GM12878 (cell line): ENCODE data around the gene FAM163B. TPM values are rescaled to one million over a fixed set of nuclear protein-coding genes. Genes with fewer than 3 reads are reported as not detected.

Source experiments
- ATAC-seq: fragments of 200-7000 bp; cut with Tn5 transposase; 3 replicates; pipeline ENCODE4 v1.9.1; 2020; ENCODE audit warnings: mild to moderate bottlenecking, moderate library complexity
- BruUV-seq: library from RNA; stranded (reverse); fragments of 400-500 nt; replicated peaks from 2 replicates; lab custom pipeline; 2021; lab: Mats Ljungman, UMichigan
- CTCF ChIA-PET: fragments of 300-600 bp; sonication (Branson Sonifier 250); formaldehyde crosslinking; extraction: SDS; loops from one replicate; lab custom pipeline; 2021; ENCODE audit warnings: inconsistent platforms; lab: Yijun Ruan, JAX
- POLR2A ChIA-PET: fragments of 350-600 bp; formaldehyde crosslinking; extraction: SDS; loops from one replicate; lab custom pipeline; 2021; ENCODE audit warnings: inconsistent platforms; lab: Charles Lee
- RAD21 ChIA-PET: fragments of 300-600 bp; sonication (Branson Sonifier 250); formaldehyde crosslinking; loops from one replicate; lab custom pipeline; 2023; ENCODE audit warnings: antibody characterized with exemption; ENCODE audit not compliant: unreplicated experiment; lab: Charles Lee
- SMC1A ChIA-PET: fragments of 300-600 bp; sonication (Branson Sonifier 250); formaldehyde crosslinking; loops from one replicate; lab custom pipeline; 2023; ENCODE audit not compliant: unreplicated experiment, uncharacterized antibody; lab: Charles Lee
- DNase-seq: peaks from one replicate; pipeline ENCODE4 v3.0.0-alpha.2; 2011; ENCODE audit warnings: low read depth, low spot score
- FAIRE-seq: peaks from 3 replicates; lab custom pipeline; 2011; peaks lifted over from hg19 to GRCh38; lab: Jason Lieb, UNC
- H2AFZ ChIP-seq: 2 replicates; pipeline ENCODE4 v1.6.0; 2011; ENCODE audit warnings: low read depth, low read length, control low read depth; ENCODE audit not compliant: control insufficient read depth
- H3K27ac ChIP-seq: 2 replicates; pipeline ENCODE4 v1.5.1; 2011; ENCODE audit warnings: control low read depth; ENCODE audit not compliant: control insufficient read depth, insufficient read depth
- H3K27me3 ChIP-seq, 2 experiments: replicated peaks in 1 of 2; 2 replicates each; pipeline versions ENCODE4 v1.6.0 to v1.6.1; 2011; ENCODE audit warnings: low read length in 1 of 2; ENCODE audit not compliant: control insufficient read depth in 2 of 2, insufficient read depth in 2 of 2
- H3K36me3 ChIP-seq, 2 experiments: 2 replicates each; pipeline ENCODE4 v1.5.1; 2011; ENCODE audit warnings: low read length in 1 of 2; ENCODE audit not compliant: control insufficient read depth in 2 of 2, insufficient read depth in 2 of 2
- H3K4me1 ChIP-seq: 2 replicates; pipeline ENCODE4 v1.6.1; 2011; ENCODE audit warnings: mild to moderate bottlenecking, low read length, moderate library complexity, mixed read lengths; ENCODE audit not compliant: control insufficient read depth, insufficient read depth
- H3K4me2 ChIP-seq: 2 replicates; pipeline ENCODE4 v1.6.0; 2011; ENCODE audit warnings: control low read depth; ENCODE audit not compliant: control insufficient read depth, insufficient read depth
- H3K4me3 ChIP-seq: fragments of 200-600 bp; sonication (generic); 2 replicates; pipeline ENCODE4 v1.5.1; 2016
- H3K79me2 ChIP-seq: 2 replicates; pipeline ENCODE4 v1.6.0; 2011; ENCODE audit warnings: low read length; ENCODE audit not compliant: control insufficient read depth, insufficient read depth
- H3K9ac ChIP-seq: 2 replicates; pipeline ENCODE4 v1.8.0; 2011; ENCODE audit warnings: low read length, control low read depth, mixed read lengths; ENCODE audit not compliant: control insufficient read depth, insufficient read depth
- H3K9me3 ChIP-seq: replicated peaks from 3 replicates; pipeline ENCODE4 v1.5.1; 2011; ENCODE audit warnings: mild to moderate bottlenecking, low read length; ENCODE audit not compliant: control insufficient read depth, insufficient read depth
- H4K20me1 ChIP-seq: 2 replicates; pipeline ENCODE4 v1.6.0; 2011; ENCODE audit not compliant: control insufficient read depth, insufficient read depth
- ATF3 ChIP-seq: IDR thresholded peaks from 2 replicates; pipeline ENCODE4 v1.6.1; 2011; ENCODE audit warnings: low read depth, mild to moderate bottlenecking, low read length, moderate library complexity, borderline replicate concordance; ENCODE audit errors: extremely low read depth
- ATF7 ChIP-seq: fragments of 450-650 bp; IDR thresholded peaks from 2 replicates; pipeline ENCODE4 v1.6.1; 2016; ENCODE audit warnings: low read depth, mild to moderate bottlenecking
- BRCA1 ChIP-seq: IDR thresholded peaks from 2 replicates; pipeline ENCODE4 v1.6.1; 2011; ENCODE audit warnings: low read depth, low read length, improper control_type of control experiment
- CBX5 ChIP-seq: sonication (generic); IDR thresholded peaks from 2 replicates; pipeline ENCODE4 v1.6.1; 2016; ENCODE audit warnings: low read depth, moderate library complexity, mild to moderate bottlenecking, inconsistent platforms
- CTCF ChIP-seq, 3 experiments: IDR thresholded peaks in 2 of 3; conservative IDR thresholded peaks in 1 of 3; 2 replicates each; pipeline ENCODE4 v1.5.1; 2011; ENCODE audit warnings: low read depth in 3 of 3, low read length in 3 of 3, mild to moderate bottlenecking in 3 of 3, control low read depth in 2 of 3, moderate library complexity in 2 of 3, inconsistent platforms in 1 of 3, mixed read lengths in 1 of 3; ENCODE audit not compliant: control insufficient read depth in 2 of 3, insufficient read depth in 1 of 3; ENCODE audit errors: extremely low read depth in 1 of 3
- CUX1 ChIP-seq: IDR thresholded peaks from 2 replicates; pipeline ENCODE4 v1.6.1; 2012; ENCODE audit warnings: improper control_type of control experiment, low read depth, low read length; ENCODE audit not compliant: insufficient replicate concordance
- ESRRA ChIP-seq: IDR thresholded peaks from 2 replicates; pipeline ENCODE4 v1.6.1; 2012; ENCODE audit warnings: mild to moderate bottlenecking, low read length, improper control_type of control experiment
- LARP7 ChIP-seq: fragments of 450-650 bp; IDR thresholded peaks from 2 replicates; pipeline ENCODE4 v1.6.1; 2017; ENCODE audit warnings: mild to moderate bottlenecking
- MTA3 ChIP-seq: IDR thresholded peaks from 2 replicates; pipeline ENCODE4 v1.6.1; 2012; ENCODE audit warnings: low read length, inconsistent platforms, borderline replicate concordance
- NFYA ChIP-seq: IDR thresholded peaks from 2 replicates; pipeline ENCODE4 v1.6.1; 2011; ENCODE audit warnings: low read depth, mild to moderate bottlenecking, low read length, improper control_type of control experiment, borderline replicate concordance
- NR2F1 ChIP-seq: fragments of 450-650 bp; conservative IDR thresholded peaks from 2 replicates; pipeline ENCODE4 v1.6.1; 2017; ENCODE audit warnings: mild to moderate bottlenecking
- RB1 ChIP-seq: fragments of 450-650 bp; formaldehyde crosslinking; IDR thresholded peaks from 2 replicates; pipeline ENCODE4 v1.6.1; 2017; ENCODE audit warnings: mild to moderate bottlenecking, borderline replicate concordance
- RBBP5 ChIP-seq: fragments of 200-600 bp; sonication (generic); conservative IDR thresholded peaks from 2 replicates; pipeline ENCODE4 v1.6.1; 2016
- RCOR1 ChIP-seq: conservative IDR thresholded peaks from 2 replicates; pipeline ENCODE4 v1.6.1; 2012; ENCODE audit warnings: low read depth, low read length, improper control_type of control experiment
- SMARCA5 ChIP-seq: fragments of 450-650 bp; IDR thresholded peaks from 2 replicates; pipeline ENCODE4 v1.6.1; 2017; ENCODE audit warnings: mild to moderate bottlenecking
- STAT3 ChIP-seq: IDR thresholded peaks from 2 replicates; pipeline ENCODE4 v1.6.1; 2011; ENCODE audit warnings: low read depth, low read length, improper control_type of control experiment
- TCF12 ChIP-seq: IDR thresholded peaks from 2 replicates; pipeline ENCODE4 v1.6.1; 2011; ENCODE audit warnings: low read depth, mild to moderate bottlenecking, low read length
- TCF3 ChIP-seq: IDR thresholded peaks from 2 replicates; pipeline ENCODE4 v1.6.1; 2012; ENCODE audit warnings: low read depth, mild to moderate bottlenecking, low read length, borderline replicate concordance; ENCODE audit not compliant: insufficient read depth
- WRNIP1 ChIP-seq: IDR thresholded peaks from 2 replicates; pipeline ENCODE4 v1.6.1; 2011; ENCODE audit warnings: low read depth, low read length, improper control_type of control experiment, borderline replicate concordance
- ZNF217 ChIP-seq: fragments of 450-650 bp; IDR thresholded peaks from 2 replicates; pipeline ENCODE4 v1.6.1; 2017; ENCODE audit warnings: antibody characterized with exemption, mild to moderate bottlenecking
- WGBS: methylation state at CpG from one replicate; pipeline ENCODE4 v1.1.6; 2016; ENCODE audit warnings: low lambda C conversion rate; ENCODE audit not compliant: insufficient replicate concordance, insufficient coverage; ENCODE audit errors: missing lambda C conversion rate; 5-methylcytosine and 5-hydroxymethylcytosine counted together
- in situ Hi-C: fragments of 300-500 bp; cut with MboI; formaldehyde crosslinking; loops from 9 replicates; pipeline ENCODE4 v1.14.3; 2018; ENCODE audit warnings: mixed read lengths
- intact Hi-C: fragments of 100-400 bp; cut with micrococcal nuclease; formaldehyde crosslinking; loops from one replicate; pipeline ENCODE4 v1.14.2; 2022; ENCODE audit not compliant: unreplicated experiment
- polyA plus RNA-seq, 11 experiments: library from polyadenylated mRNA; depleted of rRNA in 4 of 11; unstranded in 6 of 11; stranded (reverse) in 5 of 11; fragments of >200 nt; fragmentation: Nextera tagmentation in 4 of 11; fragmentation: Illumina TruSeq in 1 of 11; extraction: Ambion mirVana in 4 of 11; extraction: Trizol in 1 of 11; gene quantifications; 1 replicate in 1 of 11; 2 replicates in 10 of 11; pipeline versions ENCODE4 v1.2.1 to v1.2.3, GENCODE V29; 2011 to 2016; ENCODE audit warnings: inconsistent platforms in 2 of 11, missing spikeins in 2 of 11, low read depth in 1 of 11
- total RNA-seq, 4 experiments: library from RNA; depleted of rRNA in 3 of 4; stranded (reverse); fragments of >200 nt in 3 of 4; fragmentation: Illumina TruSeq in 1 of 4; extraction: Trizol in 1 of 4; gene quantifications; 2 replicates each; pipeline versions ENCODE4 v1.2.1 to v1.2.3, GENCODE V29; 2013 to 2021

Gene FAM163B
- total and polyA plus RNA-seq, 10 of the 15 experiments (the other 5 are each of a cell fraction or from before 2014, with no cell fraction given) = not detected

- Histone ChIP-seq H2AFZ (no peak overlapping the region), H3K79me2 (no peaks in the 10 kb centered on the region), H3K4me3 (no peak overlapping the region), H3K4me1 (no peaks in the 10 kb centered on the region), H3K27me3 (peaks cover 0 to 5% of the 10 kb centered on the region in 2 experiments; a peak in 3 of 4 replicates), H3K9ac (no peak overlapping the region), H3K27ac (no peak overlapping the region), H3K9me3 (no peaks in the 10 kb centered on the region), H3K36me3 (no peaks in the 10 kb centered on the region), H4K20me1 (no peaks in the 10 kb centered on the region)
- no peak for ATAC-seq
- 35% methylated on average over 12 of the region's 12 CpGs for WGBS
- BruUV-seq = no TSS peak
- DNase-seq = no peak
- intact Hi-C loops = no loop called here
- RAD21 ChIA-PET = no interaction called here
- SMC1A ChIA-PET = no interaction called here
- POLR2A ChIA-PET = no interaction called here
- TF ChIP-seq SMARCA5 (no peak), TCF12 (no peak), NFYA (no peak), ATF3 (no peak), MTA3 (no peak), ESRRA (no peak), RBBP5 (no peak), LARP7 (no peak), BRCA1 (no peak), STAT3 (no peak), ZNF217 (no peak), WRNIP1 (no peak), ATF7 (no peak), RB1 (no peak), CUX1 (no peak), RCOR1 (no peak), NR2F1 (no peak), CBX5 (no peak), TCF3 (no peak), CTCF (IDR thresholded peaks at IDR 0.05 in 2 of 3, conservative IDR thresholded peaks at IDR 0.05 in 1 of 3; ENCODE audit: control insufficient read depth in 2 of 3, extremely low read depth in 1 of 3, insufficient read depth in 1 of 3, low read depth in 3 of 3, low read length in 3 of 3) (no peak)
- TF ChIP-seq, all 136 proteins: peak for 0
- no peak overlapping the region for H3K4me2 ChIP-seq
- no peak for FAIRE-seq
- CTCF ChIA-PET = no interaction called here
- in situ Hi-C loops = no loop called here
Measured at GRCh38 chr9:133636902-133637301, 27.7 kb upstream of the FAM163B start.
